ENCODE measurements around the gene FSTL1.

- TF ChIP-seq CTCF (IDR thresholded peaks at IDR 0.05) (no peak), ZFX (IDR thresholded peaks at IDR 0.05; ENCODE audit: borderline replicate concordance) (no peak)
Observed at GRCh38 chr3:120416868-120417267, 33.9 kb downstream of the FSTL1 start.

All from 22Rv1 (cell line).